ENCODE data around the gene ARFGEF2. TPM values are rescaled to one million over a fixed set of nuclear protein-coding genes. Genes with fewer than 3 reads are reported as not detected.

ARFGEF2 gene
- total RNA-seq = 10 to 100 TPM; 29.9 to 84.7 (median 39.1) TPM

- Histone ChIP-seq H3K27me3 (no peaks in the 10 kb centered on the region), H3K27ac (peak within 1 kb of the TSS; percentile 99), H3K4me3 (peak within 1 kb of the TSS; percentile 99), H3K4me1 (peaks cover 45% of the 10 kb centered on the region), H3K9me3 (no peaks in the 10 kb centered on the region), H3K36me3 (no peaks in the 10 kb centered on the region)
- WGBS = under 1% methylated on average over 44 of the region's 70 CpGs
- DNase-seq (ENCODE audit: low spot score in 2 of 2) = peak; percentile 93
- TF ChIP-seq CTCF (IDR thresholded peaks at IDR 0.05) = peak in 1 of 2 donors; percentile 19
- TF ChIP-seq POLR2A (IDR thresholded peaks at IDR 0.05) = peak; percentile 72 to 91
- no peak for TF ChIP-seq POLR2AphosphoS5 (IDR thresholded peaks at IDR 0.05)
- peak; percentile 27 for TF ChIP-seq EP300 (IDR thresholded peaks at IDR 0.05)
Measured at GRCh38 chr20:48921168-48921882, at the start of gene ARFGEF2. Gene ARFGEF2 (plus strand): TSS chr20:48921711. CDS start chr20:48921890, 179 bp downstream.

DNA sequence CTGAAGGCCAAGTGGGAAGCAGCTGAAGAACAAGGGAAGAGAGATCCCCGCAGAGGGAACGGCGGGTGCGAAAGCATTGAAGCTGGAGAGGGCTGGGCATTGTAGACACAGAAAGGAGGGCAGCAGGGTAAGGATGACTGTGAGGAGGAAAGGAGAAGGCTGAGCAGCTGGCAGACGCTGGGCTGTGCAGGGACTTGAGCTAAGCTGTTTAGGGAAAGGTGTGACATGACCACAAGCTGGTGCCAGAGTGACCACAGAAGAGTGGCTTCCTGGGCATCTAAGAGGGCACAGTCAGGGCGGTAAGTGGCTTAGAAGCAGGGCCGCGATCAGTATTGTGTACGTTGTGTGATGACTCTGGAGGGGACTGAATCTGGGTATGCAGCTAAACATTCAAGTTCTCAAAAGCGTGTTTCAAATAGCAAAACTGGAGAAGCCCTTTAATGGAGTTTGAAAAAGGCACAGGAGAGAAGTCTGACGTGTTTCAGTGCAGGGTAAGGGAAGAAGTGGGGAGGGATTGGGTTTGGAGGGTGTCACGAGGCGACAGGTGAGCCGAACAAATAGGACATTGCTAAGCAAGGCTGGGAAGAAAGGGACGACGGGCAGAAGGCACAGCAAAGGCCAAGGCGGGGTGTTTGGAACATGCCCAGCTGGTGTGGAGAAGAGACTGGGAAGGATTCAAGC lies 46.1 kb upstream of the ARFGEF2 start:
- no peak for DNase-seq (ENCODE audit: low spot score in 2 of 2)
- Histone ChIP-seq H3K9me3 (no peaks in the 10 kb centered on the region), H3K27ac (no peak overlapping the region), H3K36me3 (no peaks in the 10 kb centered on the region), H3K27me3 (no peaks in the 10 kb centered on the region), H3K4me1 (peaks cover 13% of the 10 kb centered on the region), H3K4me3 (no peak overlapping the region)
- no peak for TF ChIP-seq POLR2A (IDR thresholded peaks at IDR 0.05)
- TF ChIP-seq EP300 (IDR thresholded peaks at IDR 0.05) = no peak
- no peak for TF ChIP-seq CTCF (IDR thresholded peaks at IDR 0.05)
- no peak for TF ChIP-seq POLR2AphosphoS5 (IDR thresholded peaks at IDR 0.05)
- WGBS = 73% methylated on average over 17 of the region's 17 CpGs

- no peak for DNase-seq (ENCODE audit: low spot score in 2 of 2)
- Histone ChIP-seq H3K4me3 (no peak overlapping the region), H3K27ac (no peak overlapping the region), H3K27me3 (no peaks in the 10 kb centered on the region), H3K4me1 (peaks cover 13% of the 10 kb centered on the region), H3K9me3 (no peaks in the 10 kb centered on the region), H3K36me3 (no peaks in the 10 kb centered on the region)
- WGBS = 15% methylated on average over 4 of the region's 5 CpGs
- no peak for TF ChIP-seq POLR2A (IDR thresholded peaks at IDR 0.05)
- no peak for TF ChIP-seq EP300 (IDR thresholded peaks at IDR 0.05)
- TF ChIP-seq CTCF (IDR thresholded peaks at IDR 0.05) = no peak
- no peak for TF ChIP-seq POLR2AphosphoS5 (IDR thresholded peaks at IDR 0.05)
Measured at GRCh38 chr20:48875914-48876240, 45.6 kb upstream of the ARFGEF2 start.

- 72% methylated on average over 2 of the region's 2 CpGs for WGBS
- DNase-seq (ENCODE audit: low spot score in 2 of 2) = no peak
- peaks cover 13% of the 10 kb centered on the region for H3K4me1 ChIP-seq
- no peaks in the 10 kb centered on the region for H3K36me3 ChIP-seq
- H3K9me3 ChIP-seq = no peaks in the 10 kb centered on the region
- no peak overlapping the region for H3K27ac ChIP-seq
- H3K4me3 ChIP-seq = no peak overlapping the region
- H3K27me3 ChIP-seq = no peaks in the 10 kb centered on the region
- peak in 1 of 2 donors; percentile 10 for TF ChIP-seq CTCF (IDR thresholded peaks at IDR 0.05)
- no peak for TF ChIP-seq POLR2A (IDR thresholded peaks at IDR 0.05)
Measured at GRCh38 chr20:48877304-48877703, 44.2 kb upstream of the ARFGEF2 start.

- H3K4me1 ChIP-seq = peaks cover 13% of the 10 kb centered on the region
- no peaks in the 10 kb centered on the region for H3K9me3 ChIP-seq
- WGBS = 93% methylated on average over 10 of the region's 10 CpGs
- no peaks in the 10 kb centered on the region for H3K36me3 ChIP-seq
- H3K27ac ChIP-seq = no peak overlapping the region
- no peaks in the 10 kb centered on the region for H3K27me3 ChIP-seq
- no peak for TF ChIP-seq CTCF (IDR thresholded peaks at IDR 0.05)
- no peak for TF ChIP-seq POLR2A (IDR thresholded peaks at IDR 0.05)
- TF ChIP-seq EP300 (IDR thresholded peaks at IDR 0.05) = no peak
- TF ChIP-seq POLR2AphosphoS5 (IDR thresholded peaks at IDR 0.05) = no peak
- no peak overlapping the region for H3K4me3 ChIP-seq
- DNase-seq (ENCODE audit: low spot score in 2 of 2) = no peak
Measured at GRCh38 chr20:48878534-48879248, 42.8 kb upstream of the ARFGEF2 start.
